ENCODE results near the gene ENDOG.

- TF ChIP-seq AFF4 (CRISPR knock-in tag; IDR thresholded peaks at IDR 0.05; ENCODE audit: borderline replicate concordance) (no peak), CTCF (IDR thresholded peaks at IDR 0.05) (no peak), ZNF121 (CRISPR knock-in tag; IDR thresholded peaks at IDR 0.05) (no peak), HMGXB4 (CRISPR knock-in tag; IDR thresholded peaks at IDR 0.05) (no peak)
Observed at GRCh38 chr9:128798896-128799295, 19.4 kb upstream of the ENDOG start.

All from WTC11 (cell line).